ENCODE data around the gene RCBTB1.
A peak's percentile ranks its signal among the peaks of the same experiment; 100 is the strongest.
"Not testable (repeated sequence)": the region's sequence is repeated elsewhere in the genome, so short reads cannot be mapped to it uniquely, and the experiment has no call there.

RCBTB1 gene

GRCh38 chr13:49566461-49566860 is 18.9 kb downstream of the RCBTB1 start:
- no peak for TF ChIP-seq CTCF (IDR thresholded peaks at IDR 0.05; ENCODE audit: low read depth, low read length)
- H3K4me3 ChIP-seq (ENCODE audit: low read depth, low read length) = no peak overlapping the region

GRCh38 chr13:49565461-49565860 is 19.9 kb downstream of the RCBTB1 start:
- not testable (repeated sequence) for H3K4me3 ChIP-seq (ENCODE audit: low read depth, low read length)

GRCh38 chr13:49563516-49563915 is 21.8 kb downstream of the RCBTB1 start:
- no peak for TF ChIP-seq CTCF (IDR thresholded peaks at IDR 0.05; ENCODE audit: low read depth, low read length)
- no peak overlapping the region for H3K4me3 ChIP-seq (ENCODE audit: low read depth, low read length)

- TF ChIP-seq CTCF (IDR thresholded peaks at IDR 0.05; ENCODE audit: low read depth, low read length) = no peak
Observed at GRCh38 chr13:49561062-49561410, 24.3 kb downstream of the RCBTB1 start.

GRCh38 chr13:49560270-49561061 is 24.9 kb downstream of the RCBTB1 start:
- TF ChIP-seq CTCF (IDR thresholded peaks at IDR 0.05; ENCODE audit: low read depth, low read length) = peak; percentile 37; the same call in 1 of the 2 replicates
- no peak overlapping the region for H3K4me3 ChIP-seq (ENCODE audit: low read depth, low read length)

More at GRCh38 chr13:49561062-49561410, 24.3 kb downstream of the RCBTB1 start:
- H3K4me3 ChIP-seq (ENCODE audit: low read depth, low read length) = no peak overlapping the region

GRCh38 chr13:49559006-49559405 is 26.4 kb downstream of the RCBTB1 start:
- no peak overlapping the region for H3K4me3 ChIP-seq (ENCODE audit: low read depth, low read length)
- no peak for TF ChIP-seq CTCF (IDR thresholded peaks at IDR 0.05; ENCODE audit: low read depth, low read length)

GRCh38 chr13:49554387-49554786 is 31.0 kb downstream of the RCBTB1 start:
- TF ChIP-seq CTCF (IDR thresholded peaks at IDR 0.05; ENCODE audit: low read depth, low read length) = no peak
- H3K4me3 ChIP-seq (ENCODE audit: low read depth, low read length) = no peak overlapping the region

GRCh38 chr13:49553888-49554287 is 31.5 kb downstream of the RCBTB1 start:
- no peak overlapping the region for H3K4me3 ChIP-seq (ENCODE audit: low read depth, low read length)
- TF ChIP-seq CTCF (IDR thresholded peaks at IDR 0.05; ENCODE audit: low read depth, low read length) = no peak
